Stimulated activated CD4-positive, alpha-beta T cell treated with anti-CD3 and anti-CD28 coated beads, Interleukin-1b, Interleukin-23, amount 100 ng/mL, for 4 hours (primary cell): Measurements from ENCODE around the gene SGK2.
"Not testable (repeated sequence)": the region's sequence is repeated elsewhere in the genome, so short reads cannot be mapped to it uniquely, and the experiment has no call there.

Source experiments
- DNase-seq, 2 donors: peaks; one replicate each; pipeline ENCODE4 v3.0.0-alpha.2; 2020; ENCODE audit warnings: low read depth in 2 of 2

Gene SGK2

GRCh38 chr20:43601960-43602359, 43.1 kb downstream of the SGK2 start:
- not testable (repeated sequence) for DNase-seq

- no peak for DNase-seq
Measured at GRCh38 chr20:43603124-43603523, 44.3 kb downstream of the SGK2 start.

GRCh38 chr20:43605715-43606114, 46.9 kb downstream of the SGK2 start:
- DNase-seq, result no peak

GRCh38 chr20:43607278-43607677, 48.5 kb downstream of the SGK2 start:
- DNase-seq, result not testable (repeated sequence)

GRCh38 chr20:43631598-43631997, 72.8 kb downstream of the SGK2 start:
- no peak for DNase-seq
